ENCODE results near the gene NFATC2. TPM values are rescaled to one million over a fixed set of nuclear protein-coding genes. Genes with fewer than 3 reads are reported as not detected.

NFATC2 gene
- polyA plus RNA-seq, 2 donors: 0.75 to 0.90 TPM

- H3K27me3 ChIP-seq (ENCODE audit: control insufficient read depth in 1 of 2, insufficient read depth in 2 of 2, low read length in 2 of 2): no peaks in the 10 kb centered on the region
- H3K27ac ChIP-seq (ENCODE audit: low read depth in 2 of 2, low read length in 1 of 2): no peak overlapping the region
- no peaks in the 10 kb centered on the region for H3K4me1 ChIP-seq (ENCODE audit: control insufficient read depth in 2 of 2, insufficient read depth in 2 of 2, low read length in 1 of 2)
- WGBS, 2 donors: 82 to 92% methylated on average over 6 of the region's 6 CpGs
- no peak overlapping the region for H3K4me3 ChIP-seq (ENCODE audit: low read depth in 1 of 2, low read length in 2 of 2)
- H3K36me3 ChIP-seq (ENCODE audit: control insufficient read depth in 2 of 2, insufficient read depth in 2 of 2, low read length in 1 of 2): peaks cover 0 to 6% of the 10 kb centered on the region in 2 donors
- no peaks in the 10 kb centered on the region for H3K9me3 ChIP-seq (ENCODE audit: control insufficient read depth in 2 of 2, insufficient read depth in 1 of 2, low read depth in 1 of 2, low read length in 1 of 2)
These were observed 107.8 kb downstream of the NFATC2 start for GRCh38 chr20:51434580-51435247.

- Histone ChIP-seq H3K36me3 (ENCODE audit: control insufficient read depth in 2 of 2, insufficient read depth in 2 of 2, low read length in 1 of 2) (peaks cover 0 to 6% of the 10 kb centered on the region in 2 donors), H3K4me3 (ENCODE audit: low read depth in 1 of 2, low read length in 2 of 2) (no peak overlapping the region)
- WGBS, 2 donors: 92 to 94% methylated on average over 2 of the region's 2 CpGs
These were observed 108.5 kb downstream of the NFATC2 start for GRCh38 chr20:51434026-51434425.

DNA sequence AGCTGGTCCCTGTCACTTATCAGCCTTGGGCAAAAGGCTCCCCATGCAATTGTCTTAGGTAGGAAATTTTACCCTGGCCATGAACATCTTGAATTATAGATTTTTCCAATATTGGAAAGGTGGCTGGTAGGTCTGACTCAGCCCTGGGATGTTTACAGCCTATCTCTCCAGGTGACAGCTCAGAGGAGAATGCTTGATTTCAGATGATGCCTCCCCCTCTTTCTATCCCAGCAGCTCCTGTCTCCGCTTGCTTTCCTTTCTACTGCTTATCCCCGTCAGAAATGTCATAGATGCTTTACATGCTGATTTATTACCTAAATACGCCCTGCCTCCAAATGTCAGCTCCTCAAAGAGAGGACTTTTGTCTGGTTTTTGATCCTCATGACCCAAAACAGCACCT is 109.6 kb downstream of the NFATC2 start:
- Histone ChIP-seq H3K36me3 (ENCODE audit: control insufficient read depth in 2 of 2, insufficient read depth in 2 of 2, low read length in 1 of 2) (peaks cover 0 to 6% of the 10 kb centered on the region in 2 donors), H3K27ac (ENCODE audit: low read depth in 2 of 2, low read length in 1 of 2) (no peak overlapping the region), H3K4me1 (ENCODE audit: control insufficient read depth in 2 of 2, insufficient read depth in 2 of 2, low read length in 1 of 2) (no peaks in the 10 kb centered on the region), H3K4me3 (ENCODE audit: low read depth in 1 of 2, low read length in 2 of 2) (no peak overlapping the region), H3K9me3 (ENCODE audit: control insufficient read depth in 2 of 2, insufficient read depth in 1 of 2, low read depth in 1 of 2, low read length in 1 of 2) (no peaks in the 10 kb centered on the region), H3K27me3 (ENCODE audit: control insufficient read depth in 1 of 2, insufficient read depth in 2 of 2, low read length in 2 of 2) (no peaks in the 10 kb centered on the region)
- WGBS, 2 donors: 83 to 87% methylated on average over 3 of the region's 3 CpGs

More at GRCh38 chr20:51434026-51434425, 108.5 kb downstream of the NFATC2 start:
- H3K9me3 ChIP-seq (ENCODE audit: control insufficient read depth in 2 of 2, insufficient read depth in 1 of 2, low read depth in 1 of 2, low read length in 1 of 2): no peaks in the 10 kb centered on the region
- no peaks in the 10 kb centered on the region for H3K4me1 ChIP-seq (ENCODE audit: control insufficient read depth in 2 of 2, insufficient read depth in 2 of 2, low read length in 1 of 2)
- H3K27ac ChIP-seq (ENCODE audit: low read depth in 2 of 2, low read length in 1 of 2): no peak overlapping the region
- no peaks in the 10 kb centered on the region for H3K27me3 ChIP-seq (ENCODE audit: control insufficient read depth in 1 of 2, insufficient read depth in 2 of 2, low read length in 2 of 2)

DNA sequence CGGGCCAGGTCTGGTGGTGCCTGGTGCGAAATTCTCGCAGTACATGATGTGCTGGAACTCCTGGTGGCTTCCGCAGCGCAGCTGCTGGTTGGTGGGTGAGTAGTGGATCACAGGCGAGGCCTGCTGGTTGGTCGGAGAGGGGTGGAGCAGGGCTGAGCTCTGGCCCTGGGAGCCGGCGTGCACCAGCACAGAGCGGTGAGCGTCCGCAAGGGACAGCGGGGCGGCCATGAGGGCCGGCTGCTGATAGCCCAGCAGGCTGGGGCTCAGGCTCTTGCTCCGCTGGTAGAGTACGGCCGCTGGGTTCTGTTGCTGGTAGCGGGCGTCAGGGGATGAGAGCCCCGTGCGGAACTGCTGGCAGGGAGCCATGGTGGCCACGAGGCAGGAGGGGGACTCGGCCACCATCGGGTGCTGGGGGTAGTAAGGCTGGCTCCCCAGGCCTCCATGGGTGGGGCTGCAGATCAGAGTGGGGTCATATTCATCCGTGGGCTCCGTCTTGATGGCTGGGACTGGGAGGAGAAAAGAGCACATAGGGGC is 110.2 kb downstream of the NFATC2 start:
- Histone ChIP-seq H3K27me3 (ENCODE audit: control insufficient read depth in 1 of 2, insufficient read depth in 2 of 2, low read length in 2 of 2) (no peaks in the 10 kb centered on the region), H3K27ac (ENCODE audit: low read depth in 2 of 2, low read length in 1 of 2) (no peak overlapping the region), H3K4me1 (ENCODE audit: control insufficient read depth in 2 of 2, insufficient read depth in 2 of 2, low read length in 1 of 2) (no peaks in the 10 kb centered on the region), H3K9me3 (ENCODE audit: control insufficient read depth in 2 of 2, insufficient read depth in 1 of 2, low read depth in 1 of 2, low read length in 1 of 2) (no peaks in the 10 kb centered on the region), H3K36me3 (ENCODE audit: control insufficient read depth in 2 of 2, insufficient read depth in 2 of 2, low read length in 1 of 2) (peaks cover 0 to 6% of the 10 kb centered on the region in 2 donors), H3K4me3 (ENCODE audit: low read depth in 1 of 2, low read length in 2 of 2) (no peak overlapping the region)
- 95% methylated on average over 27 of the region's 27 CpGs for WGBS, 2 donors

DNA sequence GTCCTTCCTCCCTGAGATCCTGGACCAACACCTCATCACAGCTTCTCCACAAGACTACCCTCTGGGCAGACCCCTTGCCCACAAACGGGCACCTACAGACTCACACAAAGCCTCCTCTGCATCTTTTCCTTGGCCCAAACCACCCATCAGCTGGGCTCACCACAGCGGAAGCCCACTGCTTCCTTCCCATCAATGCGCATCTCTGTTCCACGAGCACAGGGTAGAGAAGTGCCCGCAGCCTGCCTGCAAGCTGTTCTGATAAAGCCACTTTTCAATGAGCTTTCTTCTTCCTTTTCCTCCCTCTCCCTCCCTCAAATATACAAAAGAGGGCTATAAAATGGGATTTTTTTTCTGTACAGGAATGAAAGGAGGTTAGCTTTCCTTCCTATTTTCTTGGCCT is 111.2 kb downstream of the NFATC2 start:
- no peak overlapping the region for H3K4me3 ChIP-seq (ENCODE audit: low read depth in 1 of 2, low read length in 2 of 2)
- H3K27me3 ChIP-seq (ENCODE audit: control insufficient read depth in 1 of 2, insufficient read depth in 2 of 2, low read length in 2 of 2): no peaks in the 10 kb centered on the region
- H3K36me3 ChIP-seq (ENCODE audit: control insufficient read depth in 2 of 2, insufficient read depth in 2 of 2, low read length in 1 of 2): peaks cover 0 to 6% of the 10 kb centered on the region in 2 donors
- WGBS, 2 donors: 66 to 73% methylated on average over 5 of the region's 5 CpGs
- H3K27ac ChIP-seq (ENCODE audit: low read depth in 2 of 2, low read length in 1 of 2): no peak overlapping the region
- no peaks in the 10 kb centered on the region for H3K4me1 ChIP-seq (ENCODE audit: control insufficient read depth in 2 of 2, insufficient read depth in 2 of 2, low read length in 1 of 2)
- no peaks in the 10 kb centered on the region for H3K9me3 ChIP-seq (ENCODE audit: control insufficient read depth in 2 of 2, insufficient read depth in 1 of 2, low read depth in 1 of 2, low read length in 1 of 2)

GRCh38 chr20:51430198-51430950 is 112.1 kb downstream of the NFATC2 start:
- Histone ChIP-seq H3K36me3 (ENCODE audit: control insufficient read depth in 2 of 2, insufficient read depth in 2 of 2, low read length in 1 of 2) (peaks cover 0 to 6% of the 10 kb centered on the region in 2 donors), H3K4me1 (ENCODE audit: control insufficient read depth in 2 of 2, insufficient read depth in 2 of 2, low read length in 1 of 2) (no peaks in the 10 kb centered on the region), H3K27ac (ENCODE audit: low read depth in 2 of 2, low read length in 1 of 2) (no peak overlapping the region), H3K9me3 (ENCODE audit: control insufficient read depth in 2 of 2, insufficient read depth in 1 of 2, low read depth in 1 of 2, low read length in 1 of 2) (no peaks in the 10 kb centered on the region), H3K27me3 (ENCODE audit: control insufficient read depth in 1 of 2, insufficient read depth in 2 of 2, low read length in 2 of 2) (no peaks in the 10 kb centered on the region), H3K4me3 (ENCODE audit: low read depth in 1 of 2, low read length in 2 of 2) (no peak overlapping the region)
- WGBS, 2 donors: 75 to 88% methylated on average over 14 of the region's 14 CpGs

DNA sequence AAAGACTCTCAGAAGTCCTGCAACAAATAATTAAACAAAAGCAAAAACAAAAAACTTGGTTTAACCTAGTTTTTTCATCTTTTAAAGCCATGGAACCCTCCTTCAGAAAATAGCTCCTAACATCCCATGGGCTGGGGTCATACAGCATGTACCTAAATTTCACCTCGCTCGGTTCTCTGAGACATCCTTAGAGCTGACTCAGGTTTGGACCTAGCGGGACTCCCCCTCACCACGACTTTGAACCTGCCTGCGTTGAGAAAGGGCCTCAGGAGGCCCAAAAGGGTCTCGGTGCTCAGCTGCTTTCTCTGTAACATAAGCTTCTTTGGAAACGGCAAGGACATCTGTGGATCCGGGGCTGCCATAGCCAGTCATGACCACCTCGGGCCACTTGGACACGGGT is 112.8 kb downstream of the NFATC2 start:
- H3K9me3 ChIP-seq (ENCODE audit: control insufficient read depth in 2 of 2, insufficient read depth in 1 of 2, low read depth in 1 of 2, low read length in 1 of 2): no peaks in the 10 kb centered on the region
- no peak overlapping the region for H3K27ac ChIP-seq (ENCODE audit: low read depth in 2 of 2, low read length in 1 of 2)
- H3K36me3 ChIP-seq (ENCODE audit: control insufficient read depth in 2 of 2, insufficient read depth in 2 of 2, low read length in 1 of 2): peaks cover 0 to 6% of the 10 kb centered on the region in 2 donors
- H3K27me3 ChIP-seq (ENCODE audit: control insufficient read depth in 1 of 2, insufficient read depth in 2 of 2, low read length in 2 of 2): no peaks in the 10 kb centered on the region
- 85 to 89% methylated on average over 10 of the region's 10 CpGs for WGBS, 2 donors
- no peaks in the 10 kb centered on the region for H3K4me1 ChIP-seq (ENCODE audit: control insufficient read depth in 2 of 2, insufficient read depth in 2 of 2, low read length in 1 of 2)
- H3K4me3 ChIP-seq (ENCODE audit: low read depth in 1 of 2, low read length in 2 of 2): no peak overlapping the region

DNA sequence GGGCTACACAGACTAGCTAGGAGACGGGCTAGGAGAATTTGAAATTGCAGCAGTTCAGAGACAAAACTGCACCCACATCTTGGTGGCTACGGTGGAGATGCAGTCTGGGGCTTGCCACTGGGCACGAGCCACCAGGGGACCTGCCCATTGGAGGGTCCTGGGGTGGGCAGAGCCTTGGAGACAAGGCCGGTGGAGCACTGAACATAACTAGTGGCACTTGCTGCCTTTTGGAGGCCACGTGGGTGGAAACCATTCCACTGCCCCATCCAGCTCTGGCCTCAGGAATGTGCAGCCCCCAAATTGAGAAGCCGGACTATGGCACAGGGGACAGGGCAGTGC is 113.4 kb downstream of the NFATC2 start:
- no peak overlapping the region for H3K4me3 ChIP-seq (ENCODE audit: low read depth in 1 of 2, low read length in 2 of 2)
- H3K9me3 ChIP-seq (ENCODE audit: control insufficient read depth in 2 of 2, insufficient read depth in 1 of 2, low read depth in 1 of 2, low read length in 1 of 2): no peaks in the 10 kb centered on the region
- H3K36me3 ChIP-seq (ENCODE audit: control insufficient read depth in 2 of 2, insufficient read depth in 2 of 2, low read length in 1 of 2): peaks cover 0 to 6% of the 10 kb centered on the region in 2 donors
- WGBS, 2 donors: 93 to 95% methylated on average over 6 of the region's 6 CpGs
- no peaks in the 10 kb centered on the region for H3K4me1 ChIP-seq (ENCODE audit: control insufficient read depth in 2 of 2, insufficient read depth in 2 of 2, low read length in 1 of 2)
- H3K27ac ChIP-seq (ENCODE audit: low read depth in 2 of 2, low read length in 1 of 2): no peak overlapping the region
- H3K27me3 ChIP-seq (ENCODE audit: control insufficient read depth in 1 of 2, insufficient read depth in 2 of 2, low read length in 2 of 2): no peaks in the 10 kb centered on the region

GRCh38 chr20:51428401-51429143 is 113.9 kb downstream of the NFATC2 start:
- Histone ChIP-seq H3K4me1 (ENCODE audit: control insufficient read depth in 2 of 2, insufficient read depth in 2 of 2, low read length in 1 of 2) (no peaks in the 10 kb centered on the region), H3K4me3 (ENCODE audit: low read depth in 1 of 2, low read length in 2 of 2) (no peak overlapping the region), H3K27me3 (ENCODE audit: control insufficient read depth in 1 of 2, insufficient read depth in 2 of 2, low read length in 2 of 2) (no peaks in the 10 kb centered on the region), H3K9me3 (ENCODE audit: control insufficient read depth in 2 of 2, insufficient read depth in 1 of 2, low read depth in 1 of 2, low read length in 1 of 2) (no peaks in the 10 kb centered on the region), H3K27ac (ENCODE audit: low read depth in 2 of 2, low read length in 1 of 2) (no peak overlapping the region), H3K36me3 (ENCODE audit: control insufficient read depth in 2 of 2, insufficient read depth in 2 of 2, low read length in 1 of 2) (peaks cover 0 to 6% of the 10 kb centered on the region in 2 donors)
- WGBS, 2 donors: 43 to 46% methylated on average over 25 of the region's 25 CpGs
